ENCODE measurements around the gene CHST7. TPM values are rescaled to one million over a fixed set of nuclear protein-coding genes. Genes with fewer than 3 reads are reported as not detected.

CHST7 gene
- total and polyA plus RNA-seq, 2 experiments from 2014 or later, result 7.6 to 27.2 TPM

- TF ChIP-seq, protein P1, sequence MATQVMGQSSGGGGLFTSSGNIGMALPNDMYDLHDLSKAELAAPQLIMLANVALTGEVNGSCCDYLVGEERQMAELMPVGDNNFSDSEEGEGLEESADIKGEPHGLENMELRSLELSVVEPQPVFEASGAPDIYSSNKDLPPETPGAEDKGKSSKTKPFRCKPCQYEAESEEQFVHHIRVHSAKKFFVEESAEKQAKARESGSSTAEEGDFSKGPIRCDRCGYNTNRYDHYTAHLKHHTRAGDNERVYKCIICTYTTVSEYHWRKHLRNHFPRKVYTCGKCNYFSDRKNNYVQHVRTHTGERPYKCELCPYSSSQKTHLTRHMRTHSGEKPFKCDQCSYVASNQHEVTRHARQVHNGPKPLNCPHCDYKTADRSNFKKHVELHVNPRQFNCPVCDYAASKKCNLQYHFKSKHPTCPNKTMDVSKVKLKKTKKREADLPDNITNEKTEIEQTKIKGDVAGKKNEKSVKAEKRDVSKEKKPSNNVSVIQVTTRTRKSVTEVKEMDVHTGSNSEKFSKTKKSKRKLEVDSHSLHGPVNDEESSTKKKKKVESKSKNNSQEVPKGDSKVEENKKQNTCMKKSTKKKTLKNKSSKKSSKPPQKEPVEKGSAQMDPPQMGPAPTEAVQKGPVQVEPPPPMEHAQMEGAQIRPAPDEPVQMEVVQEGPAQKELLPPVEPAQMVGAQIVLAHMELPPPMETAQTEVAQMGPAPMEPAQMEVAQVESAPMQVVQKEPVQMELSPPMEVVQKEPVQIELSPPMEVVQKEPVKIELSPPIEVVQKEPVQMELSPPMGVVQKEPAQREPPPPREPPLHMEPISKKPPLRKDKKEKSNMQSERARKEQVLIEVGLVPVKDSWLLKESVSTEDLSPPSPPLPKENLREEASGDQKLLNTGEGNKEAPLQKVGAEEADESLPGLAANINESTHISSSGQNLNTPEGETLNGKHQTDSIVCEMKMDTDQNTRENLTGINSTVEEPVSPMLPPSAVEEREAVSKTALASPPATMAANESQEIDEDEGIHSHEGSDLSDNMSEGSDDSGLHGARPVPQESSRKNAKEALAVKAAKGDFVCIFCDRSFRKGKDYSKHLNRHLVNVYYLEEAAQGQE (IDR thresholded peaks at IDR 0.05; ENCODE audit: unreplicated experiment), result no peak
- TF ChIP-seq EZH2 (IDR thresholded peaks at IDR 0.05; ENCODE audit: low read depth, unreplicated experiment), result no peak
- no peak for TF ChIP-seq JUNB (IDR thresholded peaks at IDR 0.05; ENCODE audit: unreplicated experiment)
- TF ChIP-seq POLR2AphosphoS5 (IDR thresholded peaks at IDR 0.05; ENCODE audit: low read depth), result no peak
- TF ChIP-seq ZNF114 (CRISPR knock-in tag; IDR thresholded peaks at IDR 0.05), result no peak
Observed at GRCh38 chrX:46549914-46550313, 23.7 kb upstream of the CHST7 start (continued).

- Mint-ChIP-seq H3K4me3 (no peak overlapping the region), H3K36me3 (ENCODE audit: low read depth) (peaks cover 45% of the 10 kb centered on the region), H3K9me3 (peaks cover 9% of the 10 kb centered on the region), H3K27me3 (ENCODE audit: insufficient read depth, low read depth, poor library complexity) (no peaks in the 10 kb centered on the region), H3K27ac (peak overlapping the region; percentile 91), H3K4me1 (peaks cover 13% of the 10 kb centered on the region)
- Histone ChIP-seq H3K36me3 (ENCODE audit: insufficient read depth) (peaks cover 16% of the 10 kb centered on the region; the same call in 1 of the 2 replicates), H3K4me2 (peak overlapping the region; percentile 29; the same call in 1 of the 2 replicates), H3K4me1 (ENCODE audit: insufficient read depth) (peaks cover 5% of the 10 kb centered on the region; the same call in 1 of the 2 replicates), H3F3A (replicated peaks; ENCODE audit: low read depth) (no peaks in the 10 kb centered on the region), H4K20me1 (replicated peaks; ENCODE audit: insufficient read depth) (no peaks in the 10 kb centered on the region), H3K27ac (ENCODE audit: low read depth) (peak overlapping the region; percentile 98), H3K27me3 (ENCODE audit: insufficient read depth) (no peaks in the 10 kb centered on the region), H2AFZ (no peak overlapping the region), H3K79me2 (replicated peaks; ENCODE audit: insufficient read depth) (peaks cover 26% of the 10 kb centered on the region), H3K4me3 (no peak overlapping the region), H3K9me2 (ENCODE audit: insufficient read depth) (no peaks in the 10 kb centered on the region)
- DNase-seq (ENCODE audit: low spot score) (peak; percentile 89), ATAC-seq (peak; percentile 96)
- TF ChIP-seq STAT1 (IDR thresholded peaks at IDR 0.05; ENCODE audit: unreplicated experiment) (no peak), NANOG (IDR thresholded peaks at IDR 0.05; ENCODE audit: borderline replicate concordance) (peak; percentile 56; the same call in 1 of the 2 replicates)
Observed at GRCh38 chrX:46551494-46552128, 22.0 kb upstream of the CHST7 start.

DNA sequence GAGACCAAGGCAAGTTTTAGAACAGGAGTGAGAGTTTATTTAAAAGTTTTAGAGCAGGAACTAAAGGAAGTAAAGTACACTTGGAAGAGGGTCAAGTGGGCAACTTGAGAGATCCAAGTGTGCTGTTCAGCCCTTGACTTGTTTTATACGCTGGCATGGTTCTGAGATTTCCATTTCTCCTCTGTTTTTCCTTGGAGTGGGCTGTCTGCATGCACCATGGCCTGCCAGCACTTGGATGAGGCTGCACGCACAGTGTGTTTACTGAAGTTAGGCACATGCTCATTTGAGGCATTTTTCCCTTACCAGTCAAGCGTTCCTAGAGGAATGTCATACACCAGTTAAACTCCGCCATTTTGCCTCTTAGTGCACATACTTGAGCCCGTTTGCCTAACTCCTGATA lies 19.6 kb upstream of the CHST7 start:
- Histone ChIP-seq H3K9me2 (ENCODE audit: insufficient read depth) (no peaks in the 10 kb centered on the region), H3K79me2 (replicated peaks; ENCODE audit: insufficient read depth) (peaks cover 3% of the 10 kb centered on the region; the same call in 1 of the 2 replicates), H3K4me2 (no peak overlapping the region), H3F3A (replicated peaks; ENCODE audit: low read depth) (no peaks in the 10 kb centered on the region), H3K36me3 (ENCODE audit: insufficient read depth) (0 out of 2 replicates have a peak, but pooled peaks cover 1% of the 10 kb centered on the region), H3K4me3 (no peak overlapping the region), H3K4me1 (ENCODE audit: insufficient read depth) (peaks cover 5% of the 10 kb centered on the region; the same call in 1 of the 2 replicates), H2AFZ (no peak overlapping the region), H3K27ac (ENCODE audit: low read depth) (no peak overlapping the region), H3K27me3 (ENCODE audit: insufficient read depth) (no peaks in the 10 kb centered on the region), H4K20me1 (replicated peaks; ENCODE audit: insufficient read depth) (no peaks in the 10 kb centered on the region)
- H3K9me3 Mint-ChIP-seq, result peaks cover 8% of the 10 kb centered on the region
- no peak for DNase-seq (ENCODE audit: low spot score)
- H3K27me3 Mint-ChIP-seq (ENCODE audit: insufficient read depth, low read depth, poor library complexity), result peaks cover 1% of the 10 kb centered on the region
- H3K36me3 Mint-ChIP-seq (ENCODE audit: low read depth), result peaks cover 29% of the 10 kb centered on the region
- ATAC-seq, result no peak
- peaks cover 11% of the 10 kb centered on the region for H3K4me1 Mint-ChIP-seq
- no peak overlapping the region for H3K27ac Mint-ChIP-seq
- H3K4me3 Mint-ChIP-seq, result no peak overlapping the region
- TF ChIP-seq ZNF331 (CRISPR knock-in tag; IDR thresholded peaks at IDR 0.05; ENCODE audit: low read depth) (no peak), ZNF114 (CRISPR knock-in tag; IDR thresholded peaks at IDR 0.05) (no peak), JUNB (IDR thresholded peaks at IDR 0.05; ENCODE audit: unreplicated experiment) (no peak), ZNF462 (CRISPR knock-in tag; IDR thresholded peaks at IDR 0.05) (no peak)
